Fibroblast of lung (primary cell): ENCODE data around the gene TTLL6.
A peak's percentile ranks its signal among the peaks of the same experiment; 100 is the strongest.

Experiments used
- EZH2 ChIP-seq: IDR thresholded peaks from 2 replicates; pipeline ENCODE4 v1.5.1; 2012; ENCODE audit warnings: low read length, control low read depth, mild to moderate bottlenecking; ENCODE audit errors: missing control alignments
- TF ChIP-seq, protein P1 (sequence below), 2 donors: IDR thresholded peaks in 1 of 2; conservative IDR thresholded peaks in 1 of 2; 1 replicate in 1 of 2; 2 replicates in 1 of 2; pipeline ENCODE4 v1.5.1; 2011 to 2012; ENCODE audit warnings: low read length in 2 of 2, control low read depth in 1 of 2, inconsistent platforms in 1 of 2, low read depth in 1 of 2, mild to moderate bottlenecking in 1 of 2

DNA sequence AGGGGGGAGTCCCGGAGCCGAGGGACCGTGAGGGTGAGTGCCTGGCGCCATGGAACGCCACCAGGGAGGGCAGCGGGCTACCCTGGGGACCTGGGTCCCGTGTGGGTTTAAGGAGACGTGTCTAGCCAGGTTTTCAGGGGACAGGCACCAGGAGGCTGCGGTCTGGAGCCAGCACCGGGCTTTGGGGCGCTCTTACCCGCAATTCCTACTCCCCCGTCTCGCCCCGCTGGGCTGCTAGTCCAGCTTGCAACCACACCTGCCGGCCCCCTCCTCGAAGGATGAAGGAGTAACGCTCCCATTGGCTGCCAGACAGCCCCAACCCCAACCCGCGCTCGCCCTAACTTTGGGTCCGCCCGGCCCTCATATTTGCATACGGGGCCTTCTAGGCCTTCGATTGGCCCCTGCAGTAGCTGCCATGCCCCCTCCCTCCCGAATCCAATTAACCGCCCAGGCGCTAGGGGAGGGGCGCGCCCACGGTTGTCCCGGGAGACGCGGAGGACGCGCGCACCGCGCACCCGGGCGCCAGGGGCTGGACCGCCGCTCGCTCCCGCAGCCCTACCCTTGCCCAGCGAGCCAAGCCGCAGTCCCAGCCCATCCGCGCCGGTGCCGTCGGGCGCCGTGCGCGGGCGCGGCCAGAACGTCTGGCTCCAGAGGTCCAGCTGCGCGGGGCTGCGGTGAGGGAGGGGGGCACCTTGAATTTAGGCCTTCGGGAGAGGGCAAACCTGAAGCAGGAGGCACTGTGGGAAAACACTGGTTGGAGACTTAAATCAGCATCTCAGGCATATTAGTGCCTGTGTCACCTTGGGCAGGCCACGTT lies at the start of gene TTLL6:
- TF ChIP-seq EZH2: peak; percentile 44
- TF ChIP-seq, protein P1, sequence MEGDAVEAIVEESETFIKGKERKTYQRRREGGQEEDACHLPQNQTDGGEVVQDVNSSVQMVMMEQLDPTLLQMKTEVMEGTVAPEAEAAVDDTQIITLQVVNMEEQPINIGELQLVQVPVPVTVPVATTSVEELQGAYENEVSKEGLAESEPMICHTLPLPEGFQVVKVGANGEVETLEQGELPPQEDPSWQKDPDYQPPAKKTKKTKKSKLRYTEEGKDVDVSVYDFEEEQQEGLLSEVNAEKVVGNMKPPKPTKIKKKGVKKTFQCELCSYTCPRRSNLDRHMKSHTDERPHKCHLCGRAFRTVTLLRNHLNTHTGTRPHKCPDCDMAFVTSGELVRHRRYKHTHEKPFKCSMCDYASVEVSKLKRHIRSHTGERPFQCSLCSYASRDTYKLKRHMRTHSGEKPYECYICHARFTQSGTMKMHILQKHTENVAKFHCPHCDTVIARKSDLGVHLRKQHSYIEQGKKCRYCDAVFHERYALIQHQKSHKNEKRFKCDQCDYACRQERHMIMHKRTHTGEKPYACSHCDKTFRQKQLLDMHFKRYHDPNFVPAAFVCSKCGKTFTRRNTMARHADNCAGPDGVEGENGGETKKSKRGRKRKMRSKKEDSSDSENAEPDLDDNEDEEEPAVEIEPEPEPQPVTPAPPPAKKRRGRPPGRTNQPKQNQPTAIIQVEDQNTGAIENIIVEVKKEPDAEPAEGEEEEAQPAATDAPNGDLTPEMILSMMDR (conservative IDR thresholded peaks at IDR 0.05 in 1 of 2, IDR thresholded peaks at IDR 0.05 in 1 of 2; ENCODE audit: low read depth in 1 of 2, low read length in 2 of 2): no peak
